ENCODE data around the gene CCDC47.
"Not testable (repeated sequence)": the region's sequence is repeated elsewhere in the genome, so short reads cannot be mapped to it uniquely, and the experiment has no call there.

The CCDC47 gene, protein sequence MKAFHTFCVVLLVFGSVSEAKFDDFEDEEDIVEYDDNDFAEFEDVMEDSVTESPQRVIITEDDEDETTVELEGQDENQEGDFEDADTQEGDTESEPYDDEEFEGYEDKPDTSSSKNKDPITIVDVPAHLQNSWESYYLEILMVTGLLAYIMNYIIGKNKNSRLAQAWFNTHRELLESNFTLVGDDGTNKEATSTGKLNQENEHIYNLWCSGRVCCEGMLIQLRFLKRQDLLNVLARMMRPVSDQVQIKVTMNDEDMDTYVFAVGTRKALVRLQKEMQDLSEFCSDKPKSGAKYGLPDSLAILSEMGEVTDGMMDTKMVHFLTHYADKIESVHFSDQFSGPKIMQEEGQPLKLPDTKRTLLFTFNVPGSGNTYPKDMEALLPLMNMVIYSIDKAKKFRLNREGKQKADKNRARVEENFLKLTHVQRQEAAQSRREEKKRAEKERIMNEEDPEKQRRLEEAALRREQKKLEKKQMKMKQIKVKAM

DNA sequence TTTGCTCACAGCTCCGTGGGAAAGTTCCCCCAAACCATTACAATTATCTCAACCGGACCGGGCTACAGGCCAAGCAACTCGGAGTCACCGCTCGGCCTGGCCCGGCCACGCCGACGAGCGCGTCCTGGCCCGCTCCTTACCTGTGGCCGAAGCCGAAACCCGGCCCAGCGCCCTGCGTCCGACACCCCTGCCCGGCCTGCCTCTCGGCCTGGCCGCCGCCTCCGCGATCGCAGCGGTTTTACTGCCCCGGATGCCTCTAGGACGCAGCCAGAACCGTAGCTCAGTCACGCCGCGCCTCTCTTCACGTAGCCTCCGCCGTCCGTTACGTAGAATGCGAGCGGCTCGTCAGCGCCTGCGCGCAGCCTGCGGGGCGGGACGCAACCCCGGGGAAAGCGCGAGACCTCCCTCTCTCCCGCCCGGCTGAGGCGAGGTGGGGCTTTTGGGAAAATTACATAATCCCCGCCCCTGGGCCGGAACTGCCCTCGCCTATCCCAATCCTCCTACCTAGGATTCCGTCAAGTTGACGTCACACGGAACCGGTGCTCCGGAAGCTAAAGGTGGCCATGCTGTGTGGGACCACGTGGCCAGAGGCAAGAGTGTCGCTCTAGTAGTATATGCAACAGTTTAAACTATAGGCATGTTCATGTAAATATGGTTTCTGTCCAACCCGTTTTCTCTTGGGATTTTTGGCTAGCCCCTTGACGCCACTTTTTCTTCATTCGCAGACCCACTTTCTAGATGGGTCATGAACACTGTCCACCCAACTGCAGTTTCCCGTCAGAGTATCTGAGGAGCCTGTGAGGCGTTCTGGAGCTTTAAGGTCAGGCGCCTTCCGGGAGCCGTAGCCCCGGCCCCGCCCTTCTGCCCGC is at the start of gene CCDC47:
TSS of gene CCDC47 (minus strand) at position 326 of the 869 bp plus-strand sequence. CDS start 7,422 bp downstream, outside the sequence.
- DNase-seq (ENCODE audit: low read depth) = peak; percentile 95

DNA sequence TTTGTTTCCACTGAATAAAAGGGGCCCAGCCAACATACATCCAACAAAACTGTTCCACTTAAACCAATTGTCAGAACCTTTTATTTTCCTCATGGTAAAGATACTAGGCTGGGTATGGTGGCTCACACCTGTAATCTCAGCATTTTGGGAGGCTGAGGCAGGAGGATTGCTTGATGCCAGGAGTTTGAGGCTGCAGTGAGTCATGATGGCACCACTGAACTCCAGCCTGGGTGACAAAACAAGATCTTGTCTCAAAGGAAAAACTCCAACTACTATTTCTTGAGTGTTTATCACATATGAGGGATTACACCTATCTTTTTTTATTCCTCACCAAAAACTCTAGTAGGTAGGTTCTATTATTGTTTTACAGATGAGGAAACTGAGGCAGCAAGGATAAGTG is 49.1 kb upstream of the CCDC47 start:
- DNase-seq (ENCODE audit: low read depth) = no peak

DNA sequence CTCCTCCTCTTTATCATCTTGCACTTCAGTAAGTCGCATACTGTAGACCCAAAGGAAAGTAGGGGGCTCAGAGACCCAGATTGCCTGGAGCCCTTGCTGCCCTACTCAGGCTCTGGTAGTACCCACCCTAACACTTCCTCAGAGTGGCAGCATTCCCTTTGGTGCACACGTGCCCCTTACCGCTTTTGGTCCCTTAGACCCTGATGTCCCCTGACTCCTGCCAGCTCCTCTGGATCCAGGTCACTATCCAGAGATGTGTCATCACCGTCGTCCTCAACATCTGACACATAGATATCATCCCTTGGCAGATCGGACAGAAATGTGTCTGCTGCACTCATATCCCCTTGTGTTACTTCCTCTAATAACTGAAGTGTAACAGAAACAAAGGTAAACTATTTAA is 48.4 kb upstream of the CCDC47 start:
- no peak for DNase-seq (ENCODE audit: low read depth)

DNA sequence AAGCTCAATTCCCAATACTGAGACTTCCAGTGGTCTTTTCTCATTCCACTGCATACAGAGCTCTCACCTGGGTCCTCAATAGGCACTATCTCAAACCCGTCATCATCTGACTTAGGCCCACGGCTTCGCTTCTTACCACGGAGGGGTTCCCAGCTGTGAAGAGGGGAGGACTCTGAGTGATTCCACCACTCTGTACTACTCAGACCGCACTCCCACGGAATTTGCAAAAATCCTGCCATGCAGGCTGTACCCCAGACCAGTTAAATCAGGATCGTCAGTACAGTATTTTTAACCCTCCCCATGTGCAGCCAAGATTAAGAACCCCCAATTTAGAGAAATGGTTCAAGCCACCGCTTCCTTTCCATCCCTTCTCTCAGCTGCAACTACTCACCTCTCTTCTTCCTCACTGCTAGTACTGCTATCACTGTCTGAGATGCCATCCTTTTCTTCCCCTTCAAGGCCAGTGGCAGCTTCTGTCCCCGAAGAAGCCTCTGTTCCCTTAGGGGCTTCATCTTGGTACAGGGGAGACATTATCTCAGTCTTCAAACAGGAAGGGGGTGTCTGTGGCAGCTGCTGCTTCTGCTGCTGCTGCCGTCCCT is 47.7 kb upstream of the CCDC47 start:
- DNase-seq (ENCODE audit: low read depth) = no peak

DNA sequence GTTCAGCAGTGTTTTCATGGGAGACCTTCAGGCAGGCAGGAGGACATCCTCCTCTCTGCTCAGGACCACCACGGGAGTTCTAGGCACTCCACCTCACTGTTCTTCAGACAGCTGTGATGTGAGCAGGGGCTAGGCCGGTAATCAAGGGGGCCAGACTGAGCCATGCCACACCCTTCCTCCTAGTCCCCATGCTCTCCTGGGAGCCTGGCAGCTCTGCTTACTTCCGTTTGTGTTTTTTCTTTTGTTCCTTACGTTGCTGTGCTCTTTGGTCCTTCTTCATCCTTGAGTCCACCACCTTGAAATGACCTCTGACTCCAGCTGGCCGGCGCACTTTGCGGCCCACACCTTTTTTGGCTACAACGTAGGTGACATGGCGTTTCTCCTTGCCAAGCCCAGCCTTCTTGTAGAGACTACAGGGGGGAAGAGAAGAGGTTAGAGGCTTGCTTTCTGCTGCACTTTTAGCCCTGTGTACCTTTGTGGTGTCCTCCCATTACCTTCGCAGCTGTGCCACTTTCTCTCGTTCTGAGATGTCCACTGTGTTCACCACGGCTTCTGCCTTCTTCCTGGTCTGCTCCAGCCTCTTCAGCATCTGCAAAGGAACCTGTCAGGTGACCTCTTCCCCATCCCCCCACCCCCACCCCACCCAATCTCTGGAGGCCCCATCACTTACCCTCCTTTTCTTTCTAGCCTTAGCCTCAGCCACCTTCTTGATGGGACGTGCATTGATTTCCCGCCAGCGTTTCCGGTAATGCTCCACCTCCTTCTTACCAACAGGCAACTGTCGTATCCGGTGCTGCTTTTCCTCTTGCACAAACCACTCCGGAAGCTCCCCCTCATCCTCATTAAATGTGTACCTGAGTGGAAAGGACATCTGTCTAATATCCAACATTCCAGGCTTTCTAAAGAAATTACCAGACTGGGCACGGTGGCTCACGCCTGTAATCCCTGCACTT is 46.5 kb upstream of the CCDC47 start:
- DNase-seq (ENCODE audit: low read depth) = no peak

DNA sequence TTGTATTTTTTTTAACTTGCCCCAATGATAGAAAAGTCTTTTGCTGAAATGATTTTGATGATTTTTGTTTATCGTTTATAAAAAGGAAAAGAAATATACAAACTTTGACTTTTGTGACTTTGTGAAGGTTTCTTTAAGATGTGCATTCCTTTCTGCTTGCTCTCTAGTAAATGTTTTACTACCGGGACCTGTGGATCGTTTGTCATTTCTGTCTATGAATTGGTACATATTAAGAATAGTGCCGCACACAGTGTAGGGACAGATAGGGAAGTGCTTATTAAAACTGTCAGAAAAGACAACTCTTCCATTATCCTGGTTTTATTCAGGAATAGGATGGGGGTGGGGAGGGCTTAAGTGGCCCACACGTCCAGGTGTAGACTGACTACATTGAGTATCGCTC is 45.7 kb upstream of the CCDC47 start:
- DNase-seq (ENCODE audit: low read depth) = no peak

DNA sequence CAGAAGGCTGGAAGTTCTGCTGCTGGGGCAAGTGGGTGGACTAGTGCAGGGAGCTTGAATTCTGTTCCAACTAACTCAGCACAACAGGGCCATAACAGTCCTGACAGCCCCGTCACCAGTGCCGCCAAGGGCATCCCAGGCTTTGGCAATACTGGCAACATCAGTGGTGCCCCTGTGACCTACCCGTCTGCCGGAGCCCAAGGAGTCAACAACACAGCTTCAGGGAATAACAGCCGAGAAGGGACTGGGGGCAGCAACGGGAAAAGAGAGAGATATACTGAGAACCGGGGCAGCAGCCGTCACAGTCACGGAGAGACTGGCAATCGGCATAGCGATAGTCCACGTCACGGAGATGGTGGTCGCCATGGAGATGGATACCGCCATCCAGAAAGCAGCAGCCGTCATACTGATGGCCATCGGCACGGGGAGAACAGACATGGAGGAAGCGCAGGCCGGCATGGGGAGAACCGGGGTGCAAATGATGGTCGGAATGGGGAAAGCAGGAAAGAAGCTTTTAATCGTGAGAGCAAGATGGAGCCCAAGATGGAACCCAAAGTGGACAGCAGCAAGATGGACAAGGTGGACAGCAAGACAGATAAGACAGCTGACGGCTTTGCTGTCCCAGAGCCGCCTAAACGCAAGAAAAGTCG is 44.5 kb upstream of the CCDC47 start:
- DNase-seq (ENCODE audit: low read depth) = no peak

DNA sequence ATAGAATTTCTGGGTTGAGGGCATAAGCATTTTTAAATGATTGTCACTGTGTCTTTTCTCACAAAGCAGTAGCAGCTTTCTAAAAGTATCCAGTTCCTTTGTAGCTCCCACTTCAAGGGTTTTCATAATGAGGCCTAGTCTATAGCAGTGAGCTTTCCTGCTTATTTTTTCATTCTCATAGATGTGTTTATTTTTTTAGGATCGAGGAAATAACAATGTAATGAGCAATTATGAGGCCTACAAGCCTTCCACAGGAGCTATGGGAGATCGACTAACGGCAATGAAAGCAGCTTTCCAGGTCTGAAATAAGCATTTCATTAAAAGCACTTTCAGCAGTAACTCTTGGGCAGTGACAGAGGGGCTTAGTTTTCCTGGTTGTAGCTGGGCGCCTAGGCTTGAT is 43.3 kb upstream of the CCDC47 start:
- DNase-seq (ENCODE audit: low read depth) = no peak

DNA sequence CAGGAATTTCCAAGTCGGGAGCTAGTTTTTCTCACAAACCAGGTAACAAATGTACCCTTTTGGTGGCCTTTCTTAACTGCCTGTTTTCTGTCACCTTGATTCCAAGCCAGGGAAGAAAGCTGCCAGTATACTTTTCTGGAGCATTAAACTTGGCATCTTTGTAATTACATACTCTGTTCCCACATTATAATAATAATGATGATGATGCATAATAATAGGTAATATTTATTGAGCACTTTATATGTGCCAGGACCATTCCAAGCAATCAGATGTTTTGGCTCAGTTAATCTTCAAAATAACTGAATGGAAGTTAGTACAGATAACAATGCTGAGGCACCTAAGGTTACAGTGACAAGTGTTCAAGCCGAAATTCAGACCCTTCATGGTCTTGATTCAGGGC is 42.7 kb upstream of the CCDC47 start:
- no peak for DNase-seq (ENCODE audit: low read depth)

DNA sequence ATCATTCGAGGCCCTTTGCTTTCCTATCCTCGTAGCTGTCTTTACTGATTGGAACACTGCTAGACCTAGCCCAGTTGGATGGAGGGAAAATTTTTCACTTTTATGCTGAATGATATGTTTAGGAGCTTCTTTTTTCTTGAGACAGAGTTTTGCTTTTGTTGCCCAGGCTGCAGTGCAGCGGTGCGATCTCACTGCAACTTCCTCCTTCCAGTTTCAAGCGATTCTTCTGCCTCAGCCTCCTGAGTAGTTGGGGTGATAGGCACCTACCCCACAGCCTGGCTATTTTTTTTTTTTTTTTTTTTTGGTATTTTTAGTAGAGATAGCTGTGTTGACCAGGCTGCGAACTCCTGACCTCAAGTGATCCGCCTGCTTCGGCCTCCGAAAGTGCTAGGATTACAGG is 36.6 kb upstream of the CCDC47 start:
- no peak for DNase-seq (ENCODE audit: low read depth)

DNA sequence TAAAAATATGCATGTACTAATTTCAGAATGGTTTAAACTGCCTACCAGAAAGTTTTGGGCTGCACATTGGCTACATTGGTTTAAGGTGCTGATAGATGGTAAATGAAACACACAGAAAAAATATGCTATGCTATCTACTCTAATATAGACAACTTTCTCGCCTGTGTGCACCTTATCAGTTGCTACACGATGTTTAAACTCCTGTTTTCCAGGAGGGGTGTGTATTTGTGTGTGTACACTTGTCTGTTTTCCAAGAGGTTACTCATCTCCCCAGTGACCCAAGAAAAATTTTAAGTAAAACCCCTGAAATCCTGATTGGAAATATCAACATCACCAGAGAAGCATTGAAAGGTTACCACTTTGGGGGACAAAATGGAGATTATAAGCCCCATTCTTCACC is 32.2 kb upstream of the CCDC47 start:
- DNase-seq (ENCODE audit: low read depth) = no peak

DNA sequence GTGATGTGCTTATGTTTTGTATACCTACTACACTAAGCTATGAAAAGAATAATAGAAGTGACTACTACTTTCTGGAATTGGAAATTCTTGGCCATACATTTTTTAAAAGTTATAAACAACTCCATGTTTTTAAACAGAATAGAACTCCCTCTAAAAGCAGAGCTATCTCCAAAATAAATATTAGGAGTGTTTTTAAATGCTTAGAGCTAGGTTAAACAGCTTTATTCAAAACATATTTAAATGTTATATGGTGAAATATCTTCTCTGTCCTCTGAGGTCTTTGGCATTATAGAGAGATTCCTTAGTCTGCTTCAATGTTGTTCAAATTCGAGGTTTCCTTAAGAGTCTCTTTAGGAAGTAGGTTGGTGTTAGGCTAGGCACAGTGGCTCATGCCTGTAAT is 30.9 kb upstream of the CCDC47 start:
- DNase-seq (ENCODE audit: low read depth) = no peak

DNA sequence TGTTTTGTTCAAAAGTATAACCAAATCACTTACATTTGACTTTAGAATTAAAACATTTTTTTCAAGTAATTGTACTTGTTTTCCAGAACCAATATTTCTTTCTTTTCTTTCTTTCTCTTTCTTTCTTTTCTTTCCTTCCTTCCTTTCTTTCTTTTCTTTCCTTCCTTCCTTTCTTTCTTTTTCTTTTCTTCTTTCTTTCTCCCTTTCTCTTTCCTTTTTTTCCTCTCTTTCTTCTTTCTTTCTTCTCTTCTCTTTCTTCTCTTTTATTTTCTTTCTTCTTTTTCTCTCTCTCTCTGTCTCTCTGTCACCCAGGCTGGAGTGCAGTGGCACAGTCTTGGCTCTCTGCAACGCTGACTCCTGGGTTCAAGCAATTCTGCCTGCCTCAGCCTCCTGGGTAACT is 27.4 kb upstream of the CCDC47 start:
- DNase-seq (ENCODE audit: low read depth) = no peak

DNA sequence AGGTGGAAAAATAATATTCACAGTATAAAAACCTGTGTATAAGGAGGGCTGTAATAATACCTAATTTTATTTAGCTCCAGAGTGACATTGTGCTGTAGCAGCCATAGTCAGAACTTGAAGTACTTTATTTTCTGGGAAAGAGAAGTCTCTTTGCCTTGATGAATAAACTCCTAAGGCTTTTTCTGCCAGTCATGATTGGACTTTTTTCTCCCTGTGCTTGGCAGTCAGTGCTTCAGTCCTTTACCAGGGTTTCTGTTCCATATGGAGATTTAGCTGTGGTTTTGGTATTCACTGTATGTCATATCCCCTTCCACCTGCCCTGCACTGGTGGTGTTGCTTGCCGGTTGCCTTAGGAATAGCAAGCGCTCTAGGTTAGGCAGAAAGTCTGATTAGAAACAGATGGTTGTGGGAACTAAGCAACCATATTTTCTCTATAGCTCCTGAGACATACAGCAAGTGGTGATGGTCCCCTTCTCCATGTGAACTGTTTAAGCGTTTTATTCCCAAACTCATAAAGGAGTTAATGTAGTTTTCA is 25.2 kb upstream of the CCDC47 start:
- DNase-seq (ENCODE audit: low read depth) = no peak

DNA sequence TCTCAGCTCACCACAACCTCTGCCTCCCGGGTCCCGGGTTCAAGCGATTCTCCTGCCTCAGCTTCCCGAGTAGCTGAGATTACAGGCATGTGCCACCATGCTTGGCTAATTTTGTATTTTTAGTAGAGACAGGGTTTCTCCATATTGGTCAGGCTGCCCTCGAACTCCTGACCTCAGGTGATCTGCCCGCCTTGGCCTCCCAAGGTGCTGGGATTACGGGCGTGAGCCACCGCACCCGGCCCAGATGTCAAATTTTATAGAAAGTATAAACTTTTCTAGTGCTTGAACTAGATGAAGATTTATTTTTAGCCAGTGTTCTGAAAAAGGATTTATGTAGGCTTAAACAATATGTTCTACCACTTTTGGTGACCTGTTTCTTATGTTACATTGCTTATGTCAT is 23.0 kb upstream of the CCDC47 start:
- DNase-seq (ENCODE audit: low read depth) = not testable (repeated sequence)

DNA sequence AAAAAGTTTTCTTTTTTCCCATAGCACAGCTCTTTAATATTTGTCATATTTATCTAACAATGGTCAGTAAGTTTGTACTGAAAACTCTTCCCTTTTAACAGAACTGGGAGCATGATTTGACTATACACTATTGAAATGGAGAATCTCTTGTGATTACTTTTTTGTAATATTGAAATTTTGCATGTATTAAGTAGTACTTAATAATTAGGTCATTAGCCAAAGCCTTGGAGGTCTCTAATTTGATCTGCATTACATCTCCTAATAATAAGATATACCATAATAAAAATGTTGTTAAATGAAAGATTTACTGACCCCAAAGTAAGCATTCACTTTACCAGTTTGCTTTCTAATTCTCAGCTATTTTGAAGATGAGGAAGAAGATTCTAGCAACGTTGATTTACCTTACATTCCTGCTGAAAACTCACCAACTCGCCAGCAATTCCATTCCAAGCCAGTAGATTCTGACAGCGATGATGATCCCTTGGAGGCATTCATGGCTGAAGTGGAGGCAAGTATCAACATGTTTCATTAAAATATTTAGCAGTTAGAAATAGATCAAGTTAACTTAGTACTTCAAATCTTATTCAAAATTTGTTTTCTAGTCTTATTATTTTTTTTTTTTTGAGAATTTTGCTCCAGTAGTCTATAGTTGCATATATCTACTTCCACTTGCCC is 18.8 kb upstream of the CCDC47 start:
- no peak for DNase-seq (ENCODE audit: low read depth)

DNA sequence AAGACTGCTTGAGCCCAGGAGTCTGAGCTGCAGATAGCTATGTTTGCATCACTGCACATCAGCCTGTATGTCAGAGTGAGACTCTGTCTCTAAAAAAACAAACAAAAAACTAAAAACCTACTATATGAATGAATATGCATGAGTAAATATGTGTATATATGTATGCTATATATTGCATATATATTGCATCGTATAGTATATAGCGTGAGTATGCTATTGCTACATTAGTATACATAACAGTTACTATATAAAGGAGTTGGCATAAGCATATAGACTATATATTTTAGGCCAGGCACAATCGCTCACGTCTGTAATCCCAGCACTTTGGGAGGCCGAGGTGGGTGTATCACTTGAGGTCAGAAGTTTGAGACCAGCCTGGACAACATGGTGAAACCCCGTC is 16.7 kb upstream of the CCDC47 start:
- DNase-seq (ENCODE audit: low read depth) = no peak

DNA sequence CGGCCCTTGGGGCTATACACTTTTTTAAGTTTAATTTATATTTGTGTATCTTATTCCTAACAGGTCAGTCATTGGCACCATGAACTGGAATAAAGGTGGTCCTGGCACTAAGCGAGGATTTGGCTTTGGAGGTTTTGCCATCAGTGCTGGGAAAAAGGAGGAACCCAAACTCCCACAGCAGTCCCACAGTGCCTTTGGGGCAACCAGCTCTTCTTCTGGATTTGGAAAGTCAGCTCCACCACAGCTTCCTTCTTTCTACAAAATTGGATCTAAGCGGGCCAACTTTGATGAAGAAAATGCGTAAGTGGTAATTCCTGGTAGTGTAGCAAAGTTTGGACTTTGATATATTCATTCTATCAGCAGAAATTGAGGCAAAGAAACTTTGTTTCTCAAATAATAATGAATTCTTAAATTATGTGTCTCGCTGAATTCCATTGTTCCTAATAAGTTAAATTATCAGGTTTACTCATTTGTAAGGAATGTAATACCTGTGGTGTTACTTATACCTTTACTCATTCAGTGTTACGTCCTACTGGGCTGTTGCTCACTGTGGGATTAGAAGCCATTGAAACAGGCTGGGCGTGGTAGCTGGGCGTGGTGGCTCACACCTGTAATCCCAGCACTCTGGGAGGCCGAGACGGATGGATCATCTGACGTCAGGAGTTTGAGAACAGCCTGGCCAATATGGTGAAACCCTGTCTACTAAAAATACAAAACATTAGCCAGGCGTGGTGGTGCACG is 13.7 kb upstream of the CCDC47 start:
- no peak for DNase-seq (ENCODE audit: low read depth)

DNA sequence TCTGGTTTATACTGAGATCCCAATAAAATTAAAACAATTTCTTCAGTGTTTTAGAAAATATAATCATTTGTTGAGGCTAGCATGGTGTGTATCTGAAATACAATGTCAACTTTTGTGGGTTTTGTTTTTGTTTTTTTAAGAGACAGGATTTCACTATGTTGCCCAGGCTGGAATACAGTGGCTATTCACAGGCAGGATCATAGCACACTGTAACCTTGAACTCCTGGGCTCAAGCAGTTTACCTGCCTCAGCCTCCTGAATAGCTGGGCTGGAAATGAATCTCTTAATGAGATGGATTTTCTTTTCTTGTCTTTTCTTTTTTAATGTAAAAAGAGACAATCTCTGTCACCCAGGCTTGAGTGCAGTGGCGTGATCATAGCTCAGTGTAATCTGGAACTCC is 12.7 kb upstream of the CCDC47 start:
- no peak for DNase-seq (ENCODE audit: low read depth)

All from stimulated activated CD8-positive, alpha-beta memory T cell treated with anti-CD3 and anti-CD28 coated beads, Interleukin-12 subunit alpha, Interleukin-12 subunit beta, amount 100 ng/mL, for 1 hour (primary cell).